Smooth muscle cell (in vitro differentiated cells): ENCODE results near the gene DAPK1. TPM values are rescaled to one million over a fixed set of nuclear protein-coding genes. Genes with fewer than 3 reads are reported as not detected.

Experiments
- DNase-seq: peaks from one replicate; lab custom pipeline; 2025; ENCODE audit not compliant: unreplicated experiment; lab: John Stamatoyannopoulos, UW
- H2AFZ ChIP-seq: fragments of 200-600 bp; sonication (generic); 2 replicates; pipeline ENCODE4 v1.6.0; 2016; ENCODE audit warnings: antibody characterized with exemption, low read depth, mild to moderate bottlenecking
- H3F3A ChIP-seq: fragments of 200-600 bp; sonication (generic); 2 replicates; pipeline ENCODE4 v1.6.0; 2017; ENCODE audit warnings: antibody characterized with exemption, low read depth
- H3K27ac ChIP-seq: fragments of 200-600 bp; sonication (generic); 2 replicates; pipeline ENCODE4 v1.5.1; 2016; ENCODE audit warnings: low read depth, mild to moderate bottlenecking
- H3K27me3 ChIP-seq: fragments of 200-600 bp; sonication (generic); 2 replicates; pipeline ENCODE4 v1.6.1; 2016; ENCODE audit warnings: low read depth, mild to moderate bottlenecking
- H3K36me3 ChIP-seq: fragments of 200-600 bp; sonication (generic); 2 replicates; pipeline ENCODE4 v1.5.1; 2016; ENCODE audit warnings: low read depth
- H3K4me1 ChIP-seq: fragments of 200-600 bp; sonication (generic); 2 replicates; pipeline ENCODE4 v1.5.1; 2016; ENCODE audit warnings: low read depth
- H3K4me2 ChIP-seq: fragments of 200-600 bp; sonication (generic); 2 replicates; pipeline ENCODE4 v1.6.0; 2016; ENCODE audit warnings: mild to moderate bottlenecking
- H3K4me3 ChIP-seq: fragments of 200-600 bp; sonication (generic); 2 replicates; pipeline ENCODE4 v1.5.1; 2016; ENCODE audit warnings: mild to moderate bottlenecking
- H3K79me2 ChIP-seq: fragments of 200-600 bp; sonication (generic); 2 replicates; pipeline ENCODE4 v1.6.0; 2016; ENCODE audit warnings: low read depth, mild to moderate bottlenecking
- H3K9ac ChIP-seq: fragments of 200-600 bp; sonication (generic); 2 replicates; pipeline ENCODE4 v1.6.0; 2016; ENCODE audit warnings: low read depth
- H3K9me3 ChIP-seq: fragments of 200-600 bp; sonication (generic); replicated peaks from 2 replicates; pipeline ENCODE4 v1.5.1; 2016; ENCODE audit warnings: low read depth
- H4K20me1 ChIP-seq: fragments of 200-600 bp; sonication (generic); 2 replicates; pipeline ENCODE4 v1.6.0; 2016; ENCODE audit warnings: low read depth
- WGBS: methylation state at CpG from one replicate; pipeline ENCODE4 v1.1.7; 2016; ENCODE audit warnings: low lambda C conversion rate; 5-methylcytosine and 5-hydroxymethylcytosine counted together
- polyA plus RNA-seq: library from polyadenylated mRNA; unstranded; fragments of >200 nt; fragmentation: Nextera tagmentation; extraction: Ambion mirVana; gene quantifications from 2 replicates; pipeline ENCODE4 v1.2.1, GENCODE V29; 2016
- total RNA-seq: library from RNA; depleted of rRNA; stranded (reverse); fragments of >200 nt; gene quantifications from 2 replicates; pipeline ENCODE4 v1.2.3, GENCODE V29; 2014
- TF ChIP-seq, protein P1 (sequence below): fragments of 200-600 bp; sonication (generic); IDR thresholded peaks from 2 replicates; pipeline ENCODE4 v1.5.1; 2017; ENCODE audit warnings: borderline replicate concordance, mild to moderate bottlenecking, antibody characterized with exemption; ENCODE audit not compliant: insufficient read depth, poor library complexity, severe bottlenecking

DAPK1 gene
- total and polyA plus RNA-seq, 2 experiments from 2014 or later = 12.6 to 20.3 TPM

GRCh38 chr9:87562530-87563170 is 65.0 kb downstream of the DAPK1 start:
- Histone ChIP-seq H2AFZ (no peak overlapping the region), H3K27ac (no peak overlapping the region), H3K4me2 (no peak overlapping the region), H3K36me3 (no peaks in the 10 kb centered on the region), H3K4me3 (no peak overlapping the region), H4K20me1 (peaks cover 13% of the 10 kb centered on the region), H3K9me3 (no peaks in the 10 kb centered on the region), H3K4me1 (no peaks in the 10 kb centered on the region), H3K27me3 (no peaks in the 10 kb centered on the region), H3K79me2 (no peaks in the 10 kb centered on the region), H3K9ac (no peak overlapping the region), H3F3A (no peaks in the 10 kb centered on the region)
- TF ChIP-seq, protein P1, sequence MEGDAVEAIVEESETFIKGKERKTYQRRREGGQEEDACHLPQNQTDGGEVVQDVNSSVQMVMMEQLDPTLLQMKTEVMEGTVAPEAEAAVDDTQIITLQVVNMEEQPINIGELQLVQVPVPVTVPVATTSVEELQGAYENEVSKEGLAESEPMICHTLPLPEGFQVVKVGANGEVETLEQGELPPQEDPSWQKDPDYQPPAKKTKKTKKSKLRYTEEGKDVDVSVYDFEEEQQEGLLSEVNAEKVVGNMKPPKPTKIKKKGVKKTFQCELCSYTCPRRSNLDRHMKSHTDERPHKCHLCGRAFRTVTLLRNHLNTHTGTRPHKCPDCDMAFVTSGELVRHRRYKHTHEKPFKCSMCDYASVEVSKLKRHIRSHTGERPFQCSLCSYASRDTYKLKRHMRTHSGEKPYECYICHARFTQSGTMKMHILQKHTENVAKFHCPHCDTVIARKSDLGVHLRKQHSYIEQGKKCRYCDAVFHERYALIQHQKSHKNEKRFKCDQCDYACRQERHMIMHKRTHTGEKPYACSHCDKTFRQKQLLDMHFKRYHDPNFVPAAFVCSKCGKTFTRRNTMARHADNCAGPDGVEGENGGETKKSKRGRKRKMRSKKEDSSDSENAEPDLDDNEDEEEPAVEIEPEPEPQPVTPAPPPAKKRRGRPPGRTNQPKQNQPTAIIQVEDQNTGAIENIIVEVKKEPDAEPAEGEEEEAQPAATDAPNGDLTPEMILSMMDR = no peak
- no peak for DNase-seq
- WGBS = 72% methylated on average over 2 of the region's 2 CpGs

GRCh38 chr9:87564111-87564510 is 66.4 kb downstream of the DAPK1 start:
- H3K9me3 ChIP-seq = no peaks in the 10 kb centered on the region
- no peaks in the 10 kb centered on the region for H3K36me3 ChIP-seq
- no peak overlapping the region for H3K27ac ChIP-seq
- WGBS = 40% methylated on average over 1 of the region's 1 CpG
- no peak overlapping the region for H3K4me2 ChIP-seq
- H4K20me1 ChIP-seq = peaks cover 23% of the 10 kb centered on the region
- TF ChIP-seq, protein P1 = no peak
- H3K79me2 ChIP-seq = no peaks in the 10 kb centered on the region
- no peak overlapping the region for H2AFZ ChIP-seq
- H3K4me1 ChIP-seq = peaks cover 8% of the 10 kb centered on the region
- no peak for DNase-seq
- H3F3A ChIP-seq = peaks cover 6% of the 10 kb centered on the region
- H3K9ac ChIP-seq = no peak overlapping the region
- no peaks in the 10 kb centered on the region for H3K27me3 ChIP-seq
- H3K4me3 ChIP-seq = no peak overlapping the region

DNA sequence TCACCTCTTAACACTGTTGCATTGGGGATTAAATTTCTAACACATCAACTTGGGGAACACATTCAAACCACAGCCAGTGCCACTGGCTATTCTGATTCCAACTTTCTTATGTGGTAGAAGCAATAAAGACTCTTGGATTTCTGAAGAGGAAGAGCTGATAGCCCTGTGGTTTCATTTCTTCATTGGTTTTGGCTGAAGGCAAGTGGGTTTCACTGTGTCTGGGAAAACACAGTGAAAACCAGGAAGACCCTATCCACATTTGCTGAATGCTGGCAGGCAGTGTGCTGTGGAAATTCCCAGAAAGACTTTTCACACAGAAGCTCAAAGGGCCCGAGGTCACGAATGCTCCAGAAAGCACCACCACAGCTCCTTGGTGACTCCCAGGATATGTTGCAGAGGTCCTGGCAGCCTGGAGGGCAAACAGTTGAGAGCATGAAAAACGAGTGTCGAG is 67.1 kb downstream of the DAPK1 start:
- Histone ChIP-seq H3K9me3 (no peaks in the 10 kb centered on the region), H3K9ac (no peak overlapping the region), H3K27me3 (no peaks in the 10 kb centered on the region), H3K4me2 (peak overlapping the region; percentile 13), H4K20me1 (peaks cover 30% of the 10 kb centered on the region), H3K4me1 (peaks cover 15% of the 10 kb centered on the region), H3K27ac (no peak overlapping the region), H3K4me3 (no peak overlapping the region), H3F3A (peaks cover 6% of the 10 kb centered on the region), H3K79me2 (no peaks in the 10 kb centered on the region), H3K36me3 (no peaks in the 10 kb centered on the region), H2AFZ (no peak overlapping the region)
- TF ChIP-seq, protein P1 = no peak
- WGBS = 56% methylated on average over 4 of the region's 4 CpGs
- no peak for DNase-seq

DNA sequence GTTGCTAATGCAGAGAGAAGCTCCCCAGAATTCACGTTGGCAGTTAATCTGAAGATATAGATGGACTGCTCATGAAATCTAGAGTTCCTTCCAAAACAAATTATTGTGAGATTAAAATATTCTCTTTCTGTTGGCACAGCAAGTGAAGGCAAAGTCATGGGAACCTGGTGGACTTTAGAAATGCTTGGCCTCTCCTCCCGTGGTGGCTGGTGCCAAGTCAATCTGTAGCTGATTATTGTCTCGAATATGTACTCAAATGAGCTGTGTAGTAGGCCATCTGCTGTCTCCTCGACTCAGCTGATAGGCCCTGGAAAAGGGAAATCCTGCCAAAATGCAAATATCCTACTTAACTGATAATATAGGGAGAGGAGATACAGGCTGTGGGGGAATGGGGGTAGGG is 69.3 kb downstream of the DAPK1 start:
- H3K79me2 ChIP-seq = no peaks in the 10 kb centered on the region
- H3K4me2 ChIP-seq = no peak overlapping the region
- H4K20me1 ChIP-seq = peaks cover 32% of the 10 kb centered on the region
- H3F3A ChIP-seq = peaks cover 6% of the 10 kb centered on the region
- TF ChIP-seq, protein P1 = no peak
- H3K27me3 ChIP-seq = no peaks in the 10 kb centered on the region
- H3K36me3 ChIP-seq = no peaks in the 10 kb centered on the region
- DNase-seq = no peak
- no peak overlapping the region for H2AFZ ChIP-seq
- WGBS = 53% methylated on average over 4 of the region's 4 CpGs
- no peak overlapping the region for H3K9ac ChIP-seq
- no peaks in the 10 kb centered on the region for H3K9me3 ChIP-seq
- no peak overlapping the region for H3K27ac ChIP-seq
- peaks cover 29% of the 10 kb centered on the region for H3K4me1 ChIP-seq
- H3K4me3 ChIP-seq = no peak overlapping the region
